ENCODE data around the gene AGAP3.

- no peak for TF ChIP-seq FOXP2 (optimal IDR thresholded peaks at IDR 0.05; ENCODE audit: borderline replicate concordance, extremely low read depth, extremely low read length, insufficient read depth)
- TF ChIP-seq REST (IDR thresholded peaks at IDR 0.05; ENCODE audit: insufficient read depth in 1 of 2, low read depth in 2 of 2, low read length in 2 of 2) = no peak
Observed at GRCh38 chr7:151114151-151115090, 28.1 kb downstream of the AGAP3 start.

Data from PFSK-1 (cell line).